ENCODE results near the gene EIF4H. TPM values are rescaled to one million over a fixed set of nuclear protein-coding genes. Genes with fewer than 3 reads are reported as not detected.

The EIF4H gene
- total and polyA plus RNA-seq, 9 of the 15 experiments (the other 6 are each of a cell fraction or from before 2014, with no cell fraction given): 11.0 to 435 (median 319) TPM

DNA sequence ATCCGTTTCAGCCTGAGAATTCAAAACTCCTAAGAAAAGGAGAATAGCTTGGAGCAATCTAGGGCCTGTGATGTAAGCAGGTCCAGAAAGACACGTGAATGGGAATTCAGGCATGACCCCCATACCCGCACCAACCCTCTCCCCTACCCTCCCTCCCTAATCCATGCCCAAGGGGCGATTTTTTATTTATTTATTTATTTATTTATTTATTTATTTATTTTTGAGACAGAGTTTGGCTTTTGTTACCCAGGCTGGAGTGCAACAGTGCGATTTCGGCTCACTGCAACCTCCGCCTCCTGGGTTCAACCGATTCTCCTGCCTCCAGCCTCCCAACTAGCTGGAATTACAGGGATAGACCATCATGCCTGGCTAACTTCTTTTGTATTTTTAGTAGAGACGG is 16.6 kb upstream of the EIF4H start:
- BruUV-seq (replicated peaks): no TSS peak
- Histone ChIP-seq H2AFZ (ENCODE audit: low read depth, low read length) (no peak overlapping the region), H3K9me1 (ENCODE audit: control insufficient read depth, insufficient read depth, low read length) (no peaks in the 10 kb centered on the region), H3K4me2 (ENCODE audit: insufficient read depth, low read length) (no peak overlapping the region), H3K27ac (ENCODE audit: extremely low read depth, low read depth, low read length) (no peak overlapping the region), H3K36me3 (ENCODE audit: control insufficient read depth, insufficient read depth, low read length) (no peaks in the 10 kb centered on the region), H3K4me3 (no peak overlapping the region), H3K9ac (ENCODE audit: insufficient read depth in 1 of 2, low read depth in 2 of 2, low read length in 2 of 2) (no peak overlapping the region), H3K27me3 (ENCODE audit: control insufficient read depth in 2 of 2, insufficient read depth in 2 of 2, low read length in 2 of 2) (no peaks in the 10 kb centered on the region), H3K4me1 (replicated peaks in 1 of 2; ENCODE audit: control insufficient read depth in 2 of 2, insufficient read depth in 2 of 2, low read length in 2 of 2) (peaks cover 7 to 13% of the 10 kb centered on the region in 2 experiments), H3K9me3 (replicated peaks; ENCODE audit: control insufficient read depth, insufficient read depth, low read depth, low read length) (no peaks in the 10 kb centered on the region), H4K20me1 (replicated peaks; ENCODE audit: control insufficient read depth, insufficient read depth, low read length) (no peaks in the 10 kb centered on the region), H3K79me2 (ENCODE audit: control insufficient read depth, insufficient read depth, low read length) (no peaks in the 10 kb centered on the region)
- FAIRE-seq (no peak), ATAC-seq (no peak), DNase-seq (ENCODE audit: extremely low read depth in 1 of 4, low spot score in 3 of 4) (no peak)
- in situ Hi-C loops (cut with MboI) (no loop called here), intact Hi-C loops (cut with micrococcal nuclease) (no loop called here)
- TF ChIP-seq GTF2A2 (tag; IDR thresholded peaks at IDR 0.05) (no peak), KAT2B (IDR thresholded peaks at IDR 0.05; ENCODE audit: low read depth, low read length) (no peak), RB1 (IDR thresholded peaks at IDR 0.05; ENCODE audit: low read depth) (no peak)
- 82% methylated on average over 9 of the region's 9 CpGs for WGBS (ENCODE audit: insufficient coverage, low coverage, missing lambda C conversion rate)
- ChIA-PET CTCF (ENCODE audit: low intra/inter-chr PET ratio) (no interaction called here), POLR2A (interaction anchor here (0.6 to 1.1 kb wide), 3 partner anchors 9 to 24 kb away, joined by 3 read pairs; no protein-coding TSS in a partner anchor)

GRCh38 chr7:74164985-74165456 is 9.1 kb upstream of the EIF4H start:
- WGBS (ENCODE audit: insufficient coverage, low coverage, missing lambda C conversion rate): 4% methylated on average over 7 of the region's 7 CpGs
- peaks cover 14 to 15% of the 10 kb centered on the region in 2 experiments; a peak in 4 of 5 replicates for H3K4me1 ChIP-seq (replicated peaks in 1 of 2; ENCODE audit: control insufficient read depth in 2 of 2, insufficient read depth in 2 of 2, low read length in 2 of 2)
- peak in 2 of 4 experiments; percentile 33 to 73 for DNase-seq (ENCODE audit: extremely low read depth in 1 of 4, low spot score in 3 of 4)
- H3K4me2 ChIP-seq (ENCODE audit: insufficient read depth, low read length): peak overlapping the region; percentile 45
- BruUV-seq (replicated peaks): no TSS peak
- peak overlapping the region; percentile 93 for H2AFZ ChIP-seq (ENCODE audit: low read depth, low read length)
- H3K9ac ChIP-seq (ENCODE audit: insufficient read depth in 1 of 2, low read depth in 2 of 2, low read length in 2 of 2): peak overlapping the region in 1 of 2 experiments; percentile 55; a peak in 2 of 4 replicates
- H3K9me1 ChIP-seq (ENCODE audit: control insufficient read depth, insufficient read depth, low read length): no peaks in the 10 kb centered on the region
- H4K20me1 ChIP-seq (replicated peaks; ENCODE audit: control insufficient read depth, insufficient read depth, low read length): no peaks in the 10 kb centered on the region
- no peaks in the 10 kb centered on the region for H3K36me3 ChIP-seq (ENCODE audit: control insufficient read depth, insufficient read depth, low read length)
- no peaks in the 10 kb centered on the region for H3K79me2 ChIP-seq (ENCODE audit: control insufficient read depth, insufficient read depth, low read length)
- peak overlapping the region; percentile 61 for H3K27ac ChIP-seq (ENCODE audit: extremely low read depth, low read depth, low read length)
- CTCF ChIA-PET (ENCODE audit: low intra/inter-chr PET ratio): interaction anchor here (0.6 to 0.7 kb wide), 4 partner anchors 38 to 97 kb away, joined by 3 to 4 read pairs (median 4); no protein-coding TSS in a partner anchor
- in situ Hi-C loops (cut with MboI) (no loop called here), intact Hi-C loops (cut with micrococcal nuclease) (no loop called here)
- peak; percentile 79 for ATAC-seq
- H3K9me3 ChIP-seq (replicated peaks; ENCODE audit: control insufficient read depth, insufficient read depth, low read depth, low read length): peaks cover 4% of the 10 kb centered on the region; the same call in 1 of the 2 replicates
- FAIRE-seq: peak; percentile 75
- no peaks in the 10 kb centered on the region for H3K27me3 ChIP-seq (ENCODE audit: control insufficient read depth in 2 of 2, insufficient read depth in 2 of 2, low read length in 2 of 2)
- POLR2A ChIA-PET: interaction anchor here (0.6 to 2.8 kb wide), 4 partner anchors 9 to 95 kb away, joined by 3 to 19 read pairs (median 4); partner anchors contain the start of gene EIF4H
- no peak overlapping the region for H3K4me3 ChIP-seq
- TF ChIP-seq, protein P1, sequence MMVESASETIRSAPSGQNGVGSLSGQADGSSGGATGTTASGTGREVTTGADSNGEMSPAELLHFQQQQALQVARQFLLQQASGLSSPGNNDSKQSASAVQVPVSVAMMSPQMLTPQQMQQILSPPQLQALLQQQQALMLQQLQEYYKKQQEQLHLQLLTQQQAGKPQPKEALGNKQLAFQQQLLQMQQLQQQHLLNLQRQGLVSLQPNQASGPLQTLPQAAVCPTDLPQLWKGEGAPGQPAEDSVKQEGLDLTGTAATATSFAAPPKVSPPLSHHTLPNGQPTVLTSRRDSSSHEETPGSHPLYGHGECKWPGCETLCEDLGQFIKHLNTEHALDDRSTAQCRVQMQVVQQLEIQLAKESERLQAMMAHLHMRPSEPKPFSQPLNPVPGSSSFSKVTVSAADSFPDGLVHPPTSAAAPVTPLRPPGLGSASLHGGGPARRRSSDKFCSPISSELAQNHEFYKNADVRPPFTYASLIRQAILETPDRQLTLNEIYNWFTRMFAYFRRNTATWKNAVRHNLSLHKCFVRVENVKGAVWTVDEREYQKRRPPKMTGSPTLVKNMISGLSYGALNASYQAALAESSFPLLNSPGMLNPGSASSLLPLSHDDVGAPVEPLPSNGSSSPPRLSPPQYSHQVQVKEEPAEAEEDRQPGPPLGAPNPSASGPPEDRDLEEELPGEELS (CRISPR knock-in tag; IDR thresholded peaks at IDR 0.05; ENCODE audit: borderline replicate concordance): no peak
- TF ChIP-seq STAT6 (CRISPR knock-in tag; IDR thresholded peaks at IDR 0.05): no peak
- TF ChIP-seq CREM (IDR thresholded peaks at IDR 0.05; ENCODE audit: low read depth): peak; percentile 24; the same call in 1 of the 2 replicates
- no peak for TF ChIP-seq ZNF184 (CRISPR knock-in tag; IDR thresholded peaks at IDR 0.05)
- no peak for TF ChIP-seq ZNF280B (CRISPR knock-in tag; IDR thresholded peaks at IDR 0.05)

All from K562 (cell line).